Measurements from ENCODE around the gene SFMBT1.
"Not testable (repeated sequence)": the region's sequence is repeated elsewhere in the genome, so short reads cannot be mapped to it uniquely, and the experiment has no call there.

Gene SFMBT1

GRCh38 chr3:53073553-53074365, 27.9 kb upstream of the SFMBT1 start:
- no peak for DNase-seq (ENCODE audit: low spot score)

- peak; percentile 81 for DNase-seq (ENCODE audit: low spot score)
Observed at GRCh38 chr3:53072653-53073552, 27.0 kb upstream of the SFMBT1 start.

- no peak for DNase-seq (ENCODE audit: low spot score)
Observed at GRCh38 chr3:53071882-53072431, 26.1 kb upstream of the SFMBT1 start.

- no peak for DNase-seq (ENCODE audit: low spot score)
Observed at GRCh38 chr3:53069422-53070068, 23.7 kb upstream of the SFMBT1 start.

GRCh38 chr3:53068176-53068575, 22.3 kb upstream of the SFMBT1 start:
- DNase-seq (ENCODE audit: low spot score), result no peak

- DNase-seq (ENCODE audit: low spot score), result no peak
Observed at GRCh38 chr3:53067567-53067966, 21.7 kb upstream of the SFMBT1 start.

GRCh38 chr3:53065841-53066480, 20.1 kb upstream of the SFMBT1 start:
- DNase-seq (ENCODE audit: low spot score), result no peak

GRCh38 chr3:53062905-53063304, 17.0 kb upstream of the SFMBT1 start:
- no peak for DNase-seq (ENCODE audit: low spot score)

GRCh38 chr3:53056442-53056841, 10.6 kb upstream of the SFMBT1 start:
- no peak for DNase-seq (ENCODE audit: low spot score)

GRCh38 chr3:53054233-53054632, 8.4 kb upstream of the SFMBT1 start:
- DNase-seq (ENCODE audit: low spot score), result not testable (repeated sequence)

- no peak for DNase-seq (ENCODE audit: low spot score)
Observed at GRCh38 chr3:53051929-53052328, 6.1 kb upstream of the SFMBT1 start.

- DNase-seq (ENCODE audit: low spot score), result no peak
Observed at GRCh38 chr3:53049987-53050386, 4.1 kb upstream of the SFMBT1 start.

GRCh38 chr3:53046171-53047170, 598 bp upstream of the SFMBT1 start:
- no peak for DNase-seq (ENCODE audit: low spot score)

- DNase-seq (ENCODE audit: low spot score), result peak; percentile 93
Observed at GRCh38 chr3:53044711-53045517, 959 bp downstream of the SFMBT1 start.

GRCh38 chr3:53044371-53044710, 1.5 kb downstream of the SFMBT1 start:
- DNase-seq (ENCODE audit: low spot score), result no peak

GRCh38 chr3:53043738-53044137, 2.1 kb downstream of the SFMBT1 start:
- no peak for DNase-seq (ENCODE audit: low spot score)

GRCh38 chr3:53042651-53043050, 3.2 kb downstream of the SFMBT1 start:
- no peak for DNase-seq (ENCODE audit: low spot score)

- no peak for DNase-seq (ENCODE audit: low spot score)
Observed at GRCh38 chr3:53040351-53040820, 5.5 kb downstream of the SFMBT1 start.

GRCh38 chr3:53039376-53039752, 6.5 kb downstream of the SFMBT1 start:
- no peak for DNase-seq (ENCODE audit: low spot score)
